CD4-positive, alpha-beta T cell treated with Interleukin-4 for 1 hour (primary cell): ENCODE data around the gene DNAL4.

Experiments used
- DNase-seq, 2 donors: peaks; one replicate each; pipeline ENCODE4 v3.0.0-alpha.2; 2020 to 2022

Gene DNAL4

DNA sequence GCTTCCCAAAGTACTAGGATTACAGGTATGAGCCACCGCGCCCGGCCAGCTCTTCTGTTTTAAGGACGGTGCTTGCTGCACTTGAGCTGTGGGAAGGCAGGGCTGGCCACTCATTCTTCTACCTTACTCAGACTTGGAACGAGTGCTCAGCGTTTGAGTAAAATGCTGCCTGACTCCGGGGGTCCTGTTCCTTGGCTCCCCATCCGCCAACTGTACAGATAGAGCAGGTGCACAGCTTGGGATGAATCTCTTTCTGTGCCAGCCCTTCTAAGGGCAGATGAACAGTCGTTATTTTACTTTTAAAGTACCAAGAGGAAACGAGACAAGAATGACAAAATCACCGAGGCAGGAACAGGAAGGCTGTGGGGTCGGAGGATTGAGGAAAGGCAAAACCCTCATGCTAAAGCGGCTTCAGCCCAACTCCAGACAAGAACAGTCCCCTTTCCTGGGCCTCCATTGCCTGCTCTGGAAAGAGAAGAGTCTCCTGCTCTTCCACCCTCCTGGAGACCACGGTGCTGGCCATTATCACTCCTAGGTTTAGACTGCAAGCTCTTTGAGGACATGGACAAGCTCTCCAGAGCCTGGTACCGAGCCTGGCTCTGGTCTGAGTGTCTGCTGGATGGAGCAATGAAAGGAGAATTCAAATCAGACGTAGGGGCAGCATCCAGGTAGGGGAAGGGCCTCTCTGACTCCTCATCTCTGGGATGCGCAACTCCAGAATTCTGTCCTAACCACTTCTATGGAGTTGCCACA, 37.1 kb downstream of the DNAL4 start:
- no peak for DNase-seq

DNA sequence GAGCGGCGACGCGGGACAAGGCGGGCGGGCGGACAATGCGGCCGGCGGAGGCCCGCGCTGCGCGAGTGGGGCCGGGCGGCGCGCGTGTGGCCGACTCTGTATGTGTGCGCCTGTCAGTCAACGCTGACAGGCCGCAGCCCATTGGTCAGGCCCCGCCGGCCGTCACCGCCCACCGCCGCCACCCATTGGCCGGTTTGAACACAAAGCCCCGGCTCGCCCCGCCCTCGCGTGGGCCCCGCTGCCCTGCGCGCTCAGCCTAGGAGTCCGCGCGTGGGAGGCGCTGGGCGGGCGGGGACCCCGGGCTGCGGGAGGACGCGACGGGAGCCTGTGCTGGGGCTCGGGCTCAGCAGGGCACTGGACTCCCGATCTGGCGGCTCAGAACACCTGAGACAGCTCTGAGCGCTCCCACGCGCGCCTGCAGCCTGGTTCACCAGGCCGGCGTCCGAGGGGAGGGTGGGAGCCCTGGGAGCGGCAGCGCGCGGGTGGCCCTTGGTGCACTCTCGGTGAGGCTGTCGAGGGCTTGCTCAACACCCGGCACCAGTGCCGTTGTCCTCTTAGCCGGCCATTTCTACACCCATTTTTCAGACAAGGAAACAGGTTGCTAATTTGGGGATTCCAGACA, 37.9 kb downstream of the DNAL4 start, which contains the start of gene SUN2:
Gene SUN2 (minus strand): TSS at position 88 of the 622 bp plus-strand sequence. CDS start 3,370 bp downstream, outside the sequence.
- DNase-seq: peak; percentile 94

DNA sequence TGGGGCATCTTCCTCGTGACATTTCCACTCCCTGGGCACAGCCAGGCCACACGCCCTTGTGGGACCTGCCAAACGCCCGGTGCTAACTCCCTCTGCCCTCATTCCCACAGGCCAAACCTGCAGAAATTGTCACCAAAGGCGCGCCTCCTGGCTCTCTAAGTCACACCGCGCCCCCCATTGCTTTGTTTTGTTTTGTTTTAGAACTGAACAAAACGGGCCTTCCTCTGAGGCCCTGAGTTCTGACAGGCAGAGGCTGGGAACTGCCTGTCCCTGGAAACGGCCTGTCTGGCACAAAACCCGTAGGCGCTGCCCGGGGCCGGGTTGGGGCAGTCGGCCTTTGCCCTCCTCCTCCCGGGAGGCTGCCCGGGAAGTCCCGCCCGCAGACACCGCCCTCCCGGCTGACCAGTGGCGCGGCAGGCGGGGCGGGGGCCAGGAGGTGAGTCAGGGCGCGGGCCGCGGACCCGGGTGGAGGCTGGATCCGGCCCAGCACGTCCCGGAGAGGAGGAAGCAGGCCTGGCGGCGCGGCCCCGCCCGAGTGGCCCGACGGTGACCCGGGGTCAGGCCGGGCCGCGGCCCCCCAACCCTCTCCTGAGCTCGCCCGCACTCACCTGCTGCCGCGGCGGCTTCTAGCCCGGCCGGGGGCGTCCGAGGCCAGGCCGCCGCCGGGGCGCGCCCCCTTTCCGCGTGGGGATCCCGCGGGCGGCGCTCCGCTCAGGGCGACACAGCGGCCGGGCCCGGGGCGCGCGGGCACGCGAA, 38.6 kb downstream of the DNAL4 start:
- DNase-seq: peak; percentile 53 to 82

DNA sequence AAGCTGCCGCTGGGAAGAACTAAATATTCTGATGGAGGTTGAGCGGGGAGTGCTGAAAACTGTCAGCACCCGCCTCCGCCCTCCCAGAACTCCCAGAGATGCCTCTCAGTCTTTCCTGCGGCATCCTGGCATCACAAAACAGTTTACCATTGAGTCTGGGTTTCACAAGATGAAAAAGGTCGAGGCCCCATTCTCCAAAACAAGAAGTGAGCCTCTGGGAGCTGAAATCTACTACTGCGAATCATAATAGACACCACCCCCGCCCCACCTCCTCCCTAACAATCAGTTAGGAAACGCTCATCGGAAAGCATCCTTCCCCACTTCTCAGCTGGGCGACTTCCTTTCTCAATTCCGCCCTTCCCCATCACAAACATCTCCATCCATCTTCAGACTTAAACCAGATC, 39.2 kb downstream of the DNAL4 start:
- DNase-seq: peak; percentile 42 to 53

DNA sequence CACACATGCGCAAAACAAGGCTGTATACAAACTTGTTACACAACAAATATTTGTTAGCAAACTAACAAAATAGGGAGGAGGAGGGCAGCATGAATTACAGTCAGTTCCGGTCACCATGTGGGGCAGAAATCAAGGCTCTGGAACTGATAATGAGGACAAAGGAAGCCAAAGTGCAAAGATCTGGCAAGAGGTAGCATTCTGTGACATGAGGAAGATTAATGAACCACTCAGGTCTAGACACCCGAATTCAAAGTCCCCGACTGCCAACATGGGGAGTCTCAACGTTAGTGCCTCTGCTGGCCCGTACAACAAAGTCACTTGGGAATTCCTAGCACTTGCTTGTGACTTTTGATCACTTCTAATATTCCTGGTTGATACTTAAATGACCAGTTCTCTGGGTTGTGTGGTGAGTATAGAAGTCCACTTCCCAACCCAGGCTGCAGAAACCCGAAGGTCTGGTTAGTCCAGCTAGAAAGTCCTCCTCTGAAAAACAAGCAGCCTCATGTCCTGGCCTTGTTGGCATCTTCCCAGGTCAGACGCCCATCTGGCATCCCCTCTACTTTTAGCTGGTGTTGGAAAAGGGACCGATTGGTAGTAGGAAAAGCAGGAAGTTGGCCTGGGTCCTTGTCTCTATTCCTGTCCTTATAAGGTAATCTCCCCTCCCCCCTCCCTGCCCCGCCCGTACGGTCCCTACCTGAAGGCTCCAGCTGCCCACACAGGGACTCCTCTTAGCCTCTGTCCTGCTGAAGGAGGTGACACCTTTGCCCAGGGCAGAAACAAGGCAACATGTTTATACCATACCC, 39.8 kb downstream of the DNAL4 start:
- no peak for DNase-seq

DNA sequence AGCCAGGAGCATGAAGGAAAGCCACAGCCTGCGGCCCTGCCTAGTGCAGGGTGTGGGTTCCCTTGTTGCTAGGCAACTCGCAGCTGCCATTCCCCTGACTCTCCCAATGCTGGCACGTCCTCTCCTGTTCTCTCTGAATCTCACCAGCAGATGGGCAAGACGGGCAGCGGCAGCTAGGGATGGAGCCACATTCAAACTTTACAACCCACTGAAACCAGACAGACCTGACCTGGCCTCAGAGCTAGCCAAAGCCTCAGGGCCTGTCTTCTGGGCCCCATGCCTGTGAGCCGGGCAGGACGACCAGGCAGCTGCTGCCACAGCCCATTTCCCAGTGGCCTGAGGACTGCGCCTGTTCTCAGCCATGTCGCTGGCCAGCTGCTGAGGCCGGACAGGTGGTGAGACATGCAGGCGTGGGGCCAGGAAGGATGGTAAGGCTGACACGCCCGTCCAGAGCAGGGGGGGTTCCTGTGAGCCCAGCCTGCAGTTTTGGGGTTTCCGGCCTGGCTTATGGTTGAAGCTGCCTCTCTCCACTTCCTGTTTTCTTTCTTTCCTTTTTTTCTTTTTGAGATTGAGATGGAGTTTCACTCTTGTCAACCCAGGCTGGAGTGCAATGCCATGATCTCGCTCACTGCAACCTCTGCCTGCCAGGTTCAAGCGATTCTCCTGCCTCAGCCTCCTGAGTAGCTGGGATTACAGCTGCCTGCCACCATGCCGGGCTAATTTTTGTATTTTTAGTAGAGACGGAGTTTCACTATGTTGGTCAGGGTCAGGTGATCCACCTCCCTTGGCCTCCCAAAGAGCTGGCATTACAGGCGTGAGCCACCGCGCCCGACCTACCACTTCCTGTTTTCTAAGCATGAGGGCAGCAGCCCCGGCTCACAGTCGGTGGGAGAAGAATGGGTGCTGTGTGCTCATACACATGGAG, 42.3 kb downstream of the DNAL4 start:
- peak; percentile 81 to 85 for DNase-seq

DNA sequence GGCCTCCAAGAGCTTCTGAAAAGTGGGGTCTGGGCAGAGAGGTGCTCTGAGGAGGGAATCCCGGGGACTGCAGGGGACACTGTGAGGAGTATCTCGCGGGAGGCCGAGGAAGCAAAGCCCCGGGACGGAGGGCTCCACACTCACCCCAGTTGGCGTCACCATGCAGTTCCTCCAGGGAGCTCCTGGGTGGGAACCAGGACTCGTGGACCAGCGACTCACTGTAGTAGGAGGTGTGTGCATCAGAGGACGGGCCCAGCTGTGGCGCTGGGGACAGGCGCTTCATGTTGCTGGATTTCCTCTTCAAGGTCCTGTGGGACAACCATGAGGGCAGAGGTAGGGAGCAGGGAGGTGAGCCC, 42.9 kb downstream of the DNAL4 start:
- DNase-seq: no peak

DNA sequence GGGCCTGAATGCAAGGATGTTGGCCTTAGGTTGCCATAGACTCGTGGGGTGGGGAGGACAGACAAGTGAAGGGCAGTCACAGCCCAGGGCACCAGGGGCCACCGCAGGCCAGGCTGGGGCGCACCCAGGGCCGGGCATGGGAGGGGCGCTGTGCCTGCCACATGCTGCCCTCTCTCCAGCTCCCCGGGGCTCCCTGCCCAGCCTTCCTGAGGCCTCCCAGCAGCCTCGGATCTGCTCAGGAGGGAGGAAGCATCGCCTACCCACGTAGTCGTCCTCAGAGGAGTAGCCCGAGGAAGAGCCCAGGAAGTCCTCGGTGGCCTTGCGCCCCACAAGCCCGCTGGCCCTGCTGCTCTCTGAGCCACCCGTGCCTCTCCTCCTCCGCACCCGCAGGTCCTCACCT, 43.3 kb downstream of the DNAL4 start:
- DNase-seq: no peak

DNA sequence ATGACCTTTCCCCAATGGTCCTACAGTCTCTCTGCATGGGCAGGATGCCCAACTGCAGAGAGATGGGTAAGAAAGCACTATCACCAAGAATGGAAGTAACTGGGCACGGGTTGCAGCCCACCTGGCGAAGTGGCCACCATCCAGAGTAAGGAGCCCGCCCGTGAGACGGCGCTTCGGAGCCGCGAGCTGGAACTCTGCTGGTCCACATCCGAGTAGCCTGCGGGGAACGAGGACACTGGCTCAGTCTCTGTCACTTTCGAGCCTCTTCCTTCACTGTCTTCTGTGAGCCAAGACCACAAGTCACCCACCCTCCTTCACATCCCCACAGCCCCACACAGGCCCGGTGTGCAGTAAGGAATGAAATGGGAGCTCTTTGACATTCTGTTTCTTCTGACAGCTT, 43.8 kb downstream of the DNAL4 start:
- no peak for DNase-seq

DNA sequence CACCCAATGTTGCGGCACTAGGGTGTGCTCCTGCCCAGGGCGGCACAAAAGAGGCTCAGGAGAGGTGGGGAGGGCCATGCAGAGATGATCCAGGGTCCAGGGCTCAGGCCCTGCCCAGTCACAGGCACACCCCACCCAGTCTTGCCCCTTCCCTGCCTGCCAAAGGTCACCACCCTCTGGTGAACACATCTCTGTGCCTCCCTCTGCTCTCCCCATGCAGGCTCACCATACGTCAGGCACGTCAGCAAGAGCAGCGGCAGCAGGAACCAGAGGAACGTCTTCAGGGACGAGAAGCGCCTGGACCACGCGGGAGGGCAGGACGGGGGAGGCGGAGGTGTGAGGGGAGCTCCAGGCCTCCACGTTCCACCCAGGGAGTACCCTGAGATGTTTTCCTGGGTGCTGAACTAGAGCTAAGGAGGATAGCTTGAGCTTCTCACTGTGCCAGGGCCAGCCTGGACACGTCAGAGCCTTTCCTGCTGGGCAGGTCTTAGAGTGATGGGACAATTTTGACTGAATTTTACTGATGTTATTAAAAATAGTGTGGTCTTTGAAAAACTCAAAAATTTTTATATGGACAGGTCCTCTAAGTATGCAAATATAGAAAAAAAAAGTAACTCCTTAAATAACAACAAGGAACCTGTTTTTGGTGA, 45.3 kb downstream of the DNAL4 start:
- no peak for DNase-seq

DNA sequence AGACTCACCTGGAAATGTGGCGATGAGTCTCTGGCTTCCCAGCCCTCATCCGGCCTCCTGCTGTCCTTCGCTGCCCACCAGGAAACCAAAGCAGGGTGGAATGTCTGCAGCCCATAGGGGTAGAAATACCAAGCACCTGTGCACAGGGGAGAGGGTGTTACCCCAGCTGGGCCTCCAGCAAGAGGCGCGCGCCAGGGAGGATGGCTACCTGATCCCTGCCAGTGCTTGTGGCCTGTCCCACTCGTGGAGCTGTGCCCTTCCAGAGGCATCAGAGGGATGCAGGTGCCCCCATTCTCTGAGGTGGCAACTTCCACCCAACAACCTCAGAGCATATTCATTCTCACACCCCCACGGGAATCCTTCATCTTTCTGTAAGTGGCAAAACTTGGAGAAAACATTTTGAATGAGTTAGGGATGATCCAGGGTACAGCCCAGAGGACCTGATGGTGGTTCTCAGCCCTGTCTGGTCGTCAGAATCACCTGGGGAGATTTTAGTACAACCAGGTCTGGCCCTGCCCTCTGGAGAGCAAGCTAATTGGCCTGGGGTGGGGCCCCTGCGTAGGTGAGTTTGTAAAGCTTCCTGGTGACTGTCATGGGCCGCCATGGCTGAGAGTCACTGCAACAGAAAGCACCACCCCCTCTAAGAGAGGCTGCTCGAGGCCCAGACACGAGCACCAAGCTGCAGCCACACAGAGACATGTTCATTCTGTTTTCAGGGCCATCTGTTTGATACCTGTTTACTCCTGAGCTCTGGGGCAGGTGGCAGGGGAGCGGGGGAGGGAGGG, 48.1 kb downstream of the DNAL4 start:
- no peak for DNase-seq

DNA sequence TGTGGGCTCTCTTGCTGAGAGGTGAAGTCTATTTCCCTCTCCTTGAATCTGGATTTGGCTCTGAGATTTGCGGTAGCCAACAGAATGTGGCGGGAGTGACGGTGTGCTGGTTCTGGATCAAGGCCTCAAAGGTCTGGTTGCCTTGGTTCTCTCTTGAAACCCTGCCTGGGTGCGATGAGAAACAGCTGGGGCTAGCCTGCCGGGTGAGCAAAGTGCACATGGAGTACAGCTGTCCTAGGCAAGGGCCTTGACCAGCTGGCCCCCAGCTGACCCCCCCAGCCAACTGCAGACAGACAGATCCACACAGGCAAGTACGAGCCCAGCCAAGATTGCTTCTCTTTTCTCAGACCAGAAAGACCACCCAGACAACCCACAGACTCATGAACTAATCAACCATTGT, 49.0 kb downstream of the DNAL4 start:
- no peak for DNase-seq

DNA sequence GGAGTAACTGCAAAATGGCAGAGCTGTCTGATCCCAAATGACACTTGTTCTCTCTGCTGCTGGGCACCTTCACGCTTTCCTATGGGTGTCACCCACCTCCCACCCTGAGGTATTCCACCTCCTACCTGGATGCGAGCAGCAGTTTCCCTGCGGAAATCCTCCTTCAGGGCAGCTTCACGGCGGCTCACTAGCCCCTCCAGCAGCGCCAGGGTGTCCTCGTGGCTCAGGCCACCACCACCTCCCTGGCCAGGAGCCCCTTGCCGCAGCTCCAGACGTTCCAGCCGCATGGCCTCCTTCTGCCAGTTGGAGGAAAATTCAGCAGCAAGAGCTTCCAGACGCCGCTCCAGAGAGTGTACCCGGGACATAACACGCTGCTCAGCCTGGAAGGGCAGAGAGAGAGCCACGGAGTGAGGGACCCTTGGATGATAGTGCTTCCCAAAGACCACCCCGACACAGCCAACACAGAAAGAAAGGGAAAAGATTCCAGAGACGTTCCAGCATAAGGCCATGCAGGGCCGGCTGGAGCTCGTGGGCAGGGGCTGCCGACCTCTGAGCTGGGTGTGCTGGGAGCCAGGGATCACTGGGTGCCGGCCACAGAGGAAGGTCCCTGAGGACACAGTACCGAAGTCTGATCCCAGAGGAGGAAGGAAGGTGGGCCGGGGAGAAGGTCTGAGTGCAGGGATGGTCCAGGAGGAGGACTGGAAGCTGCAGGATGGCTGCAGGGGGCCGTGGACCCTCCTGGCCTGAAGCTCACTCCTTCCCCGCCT, 51.6 kb downstream of the DNAL4 start:
- no peak for DNase-seq

DNA sequence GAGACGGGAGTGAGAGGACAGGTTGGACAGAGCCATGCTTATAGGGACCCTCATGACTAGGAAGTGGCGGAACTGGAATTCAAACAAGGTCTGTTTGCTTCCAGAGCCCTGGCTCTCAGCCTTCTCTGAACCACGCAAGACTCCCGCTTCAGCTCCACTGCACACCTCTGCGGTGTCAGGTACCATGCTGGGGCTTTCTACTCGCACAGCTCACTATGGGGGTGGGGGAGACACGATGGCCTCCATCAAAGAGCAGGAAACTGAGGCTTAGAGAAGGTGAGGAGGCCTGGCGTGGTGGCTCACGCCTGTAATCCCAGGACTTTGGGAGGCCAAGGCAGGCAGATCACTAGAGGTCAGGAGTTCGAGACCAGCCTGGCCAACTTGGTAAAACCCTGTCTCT, 52.4 kb downstream of the DNAL4 start:
- DNase-seq: no peak

DNA sequence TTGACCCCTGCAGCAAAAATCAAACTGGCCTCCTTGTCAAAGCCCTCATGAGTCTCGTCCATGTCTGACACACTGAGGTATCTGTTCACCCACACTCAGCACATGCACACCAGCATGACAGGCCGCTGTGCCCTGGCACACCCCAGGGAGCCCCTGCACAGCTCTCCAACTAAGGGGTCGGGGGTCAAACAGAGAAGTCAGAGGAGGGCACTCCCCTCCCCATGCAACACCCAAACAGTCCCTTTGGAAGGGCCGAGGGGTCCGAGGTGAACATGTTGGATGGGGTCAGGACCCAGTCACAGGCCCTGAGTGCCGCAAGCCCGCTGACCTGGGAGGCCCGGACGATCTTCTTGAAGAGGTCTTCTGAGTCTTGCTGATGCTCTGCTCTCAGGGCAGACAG, 52.8 kb downstream of the DNAL4 start:
- DNase-seq: no peak

DNA sequence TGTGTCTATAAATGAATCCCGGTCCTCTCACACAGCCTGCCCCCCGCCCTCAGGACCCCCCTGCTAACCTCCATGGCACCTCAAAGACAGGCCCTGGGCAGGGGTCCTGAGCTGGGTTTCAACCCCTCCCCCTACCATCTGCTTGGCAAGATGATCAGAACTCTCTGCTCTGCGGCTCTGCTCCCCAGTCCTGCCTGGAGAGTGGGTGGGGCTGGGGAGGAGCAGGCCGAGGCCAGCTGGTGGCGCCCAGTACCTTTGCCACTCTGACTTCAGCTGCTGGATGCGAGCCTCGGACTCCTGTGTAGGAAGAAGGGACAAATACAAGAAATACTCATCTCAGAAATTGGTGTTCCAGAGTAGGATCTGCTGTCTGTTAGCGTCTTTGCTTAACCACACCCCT, 53.2 kb downstream of the DNAL4 start:
- no peak for DNase-seq

DNA sequence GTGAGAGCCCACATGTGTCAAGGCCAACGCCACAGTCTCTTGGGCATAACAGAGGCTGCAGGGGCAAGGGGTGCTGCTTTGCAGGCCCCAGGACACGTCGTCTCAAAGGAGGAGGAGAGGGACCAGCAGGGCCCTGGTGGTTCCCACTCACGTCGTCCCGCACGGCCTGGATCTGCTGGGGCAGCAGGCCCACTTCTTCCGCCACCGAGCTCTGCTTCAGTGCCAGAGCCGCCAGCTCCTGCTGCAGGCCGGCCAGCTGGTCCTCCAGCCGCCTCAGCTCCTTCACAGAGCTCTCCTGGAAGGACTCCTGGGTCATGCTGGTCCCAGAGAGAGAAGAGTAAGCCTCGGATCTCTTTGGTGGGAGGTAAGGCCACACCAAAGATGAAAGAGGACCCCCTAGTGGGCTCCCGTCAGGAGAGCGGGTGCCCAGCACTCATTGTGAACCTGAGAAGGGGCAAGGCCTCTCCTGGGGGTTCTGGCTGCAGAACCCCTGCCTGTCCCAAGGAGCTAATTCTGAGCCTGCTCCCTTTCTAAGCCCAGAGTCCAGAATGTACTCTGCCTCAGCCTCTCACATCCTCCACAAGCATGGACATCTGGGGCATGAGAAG, 53.7 kb downstream of the DNAL4 start:
- DNase-seq: no peak

DNA sequence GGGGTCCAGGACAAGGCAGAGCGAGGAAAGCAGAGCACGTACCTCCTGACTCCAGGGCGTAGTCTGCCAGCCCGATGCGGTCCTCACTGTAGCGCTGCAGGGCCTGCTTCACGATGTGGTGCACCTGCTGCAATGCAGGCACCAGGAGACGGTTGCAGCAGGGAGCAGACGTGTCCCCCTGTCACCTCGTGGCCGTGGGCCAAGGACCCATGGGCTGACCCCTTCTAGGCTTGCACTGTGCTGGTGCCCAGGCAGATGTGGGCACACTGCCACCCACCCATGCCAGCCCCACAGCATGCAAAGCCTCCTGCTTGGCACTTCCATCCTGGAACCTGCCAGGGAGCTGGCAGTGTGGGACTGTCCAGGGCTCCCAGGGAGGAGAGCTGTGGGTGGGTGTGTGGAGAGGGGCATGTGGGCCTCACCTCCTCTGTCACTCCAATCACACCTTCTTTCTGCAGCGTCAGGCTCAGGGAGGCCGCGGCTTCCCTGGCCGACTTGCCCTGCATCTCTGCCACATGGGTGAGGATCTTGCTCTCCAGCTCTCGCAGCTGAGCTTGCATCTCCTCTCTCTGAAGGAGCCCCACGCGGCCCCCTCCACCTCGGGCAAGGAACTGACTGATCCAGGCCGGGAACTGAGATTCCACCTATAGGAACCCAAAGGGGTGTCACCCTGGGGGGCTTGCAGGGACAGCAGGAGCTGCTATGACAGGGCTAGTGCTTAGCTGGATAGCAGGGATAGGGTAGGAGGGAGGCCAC, 54.5 kb downstream of the DNAL4 start:
- no peak for DNase-seq
